ENCODE results near the gene GJB5.

Gene GJB5

DNA sequence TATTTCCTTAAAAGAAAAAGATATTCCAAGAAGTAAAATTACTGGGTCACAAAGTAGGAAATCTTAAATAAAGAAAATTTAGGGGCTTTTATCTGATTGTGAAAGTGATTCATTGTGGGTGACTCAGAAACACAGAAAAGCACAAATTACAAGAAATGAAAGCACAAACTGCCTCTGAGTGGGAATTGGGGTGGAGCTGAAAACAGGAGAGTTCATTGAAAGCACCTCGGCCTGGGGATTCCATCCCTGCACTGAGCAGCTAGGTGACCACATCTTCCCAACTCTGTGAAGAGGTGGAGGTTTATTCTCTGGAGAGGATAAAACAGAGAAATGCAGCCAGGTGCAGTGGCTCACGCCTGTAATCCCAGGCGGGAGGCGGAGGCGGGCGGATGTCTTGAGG is 45.4 kb downstream of the GJB5 start:
- H3K27ac ChIP-seq, result no peak overlapping the region
- TF ChIP-seq, protein P1, sequence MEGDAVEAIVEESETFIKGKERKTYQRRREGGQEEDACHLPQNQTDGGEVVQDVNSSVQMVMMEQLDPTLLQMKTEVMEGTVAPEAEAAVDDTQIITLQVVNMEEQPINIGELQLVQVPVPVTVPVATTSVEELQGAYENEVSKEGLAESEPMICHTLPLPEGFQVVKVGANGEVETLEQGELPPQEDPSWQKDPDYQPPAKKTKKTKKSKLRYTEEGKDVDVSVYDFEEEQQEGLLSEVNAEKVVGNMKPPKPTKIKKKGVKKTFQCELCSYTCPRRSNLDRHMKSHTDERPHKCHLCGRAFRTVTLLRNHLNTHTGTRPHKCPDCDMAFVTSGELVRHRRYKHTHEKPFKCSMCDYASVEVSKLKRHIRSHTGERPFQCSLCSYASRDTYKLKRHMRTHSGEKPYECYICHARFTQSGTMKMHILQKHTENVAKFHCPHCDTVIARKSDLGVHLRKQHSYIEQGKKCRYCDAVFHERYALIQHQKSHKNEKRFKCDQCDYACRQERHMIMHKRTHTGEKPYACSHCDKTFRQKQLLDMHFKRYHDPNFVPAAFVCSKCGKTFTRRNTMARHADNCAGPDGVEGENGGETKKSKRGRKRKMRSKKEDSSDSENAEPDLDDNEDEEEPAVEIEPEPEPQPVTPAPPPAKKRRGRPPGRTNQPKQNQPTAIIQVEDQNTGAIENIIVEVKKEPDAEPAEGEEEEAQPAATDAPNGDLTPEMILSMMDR (conservative IDR thresholded peaks at IDR 0.05), result no peak

DNA sequence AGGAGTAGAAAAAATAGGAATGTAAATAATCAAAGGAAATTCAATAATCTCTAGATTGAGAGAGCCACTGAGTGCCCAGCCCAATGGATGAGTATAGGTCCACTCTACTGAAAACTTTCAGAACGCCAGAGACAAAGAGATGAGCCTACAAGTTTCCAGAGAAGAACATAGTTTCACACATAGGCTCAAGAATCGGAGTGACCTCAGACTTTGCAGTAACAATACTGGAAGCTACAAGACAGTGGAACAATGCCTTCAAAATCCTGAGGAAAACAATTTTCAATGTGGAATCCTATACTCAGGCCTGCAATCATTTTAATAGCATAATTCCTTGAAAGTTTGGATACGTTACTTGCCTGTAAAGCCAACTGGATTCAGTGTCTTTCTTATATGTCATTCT is 48.9 kb downstream of the GJB5 start:
- TF ChIP-seq, protein P1 (conservative IDR thresholded peaks at IDR 0.05), result no peak
- H3K27ac ChIP-seq, result no peak overlapping the region

DNA sequence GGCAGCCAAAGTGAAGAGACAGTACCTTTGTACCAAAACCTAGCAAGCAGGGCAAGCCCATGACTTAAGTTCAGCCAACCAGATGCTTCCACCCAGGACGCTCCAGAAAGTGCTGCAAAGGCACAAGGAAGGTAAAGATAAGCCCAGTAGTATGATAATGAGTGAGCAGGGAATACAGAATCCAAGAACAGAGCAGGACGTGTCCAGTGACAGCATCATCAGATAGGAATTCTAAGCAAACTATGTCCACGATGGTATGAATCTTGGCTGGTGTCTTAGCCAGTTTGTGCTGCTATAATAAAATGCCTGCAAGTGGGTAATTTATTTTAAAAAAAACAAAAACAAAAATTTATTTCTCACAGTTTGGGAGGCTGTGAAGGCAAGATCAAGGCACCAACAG is 51.5 kb downstream of the GJB5 start:
- TF ChIP-seq, protein P1 (conservative IDR thresholded peaks at IDR 0.05), result no peak
- no peak overlapping the region for H3K27ac ChIP-seq

All from VCaP (cell line).